HepG2 (cell line): ENCODE measurements around the gene FBXO2. TPM values are rescaled to one million over a fixed set of nuclear protein-coding genes. Genes with fewer than 3 reads are reported as not detected.

Experiments
- ASH2L ChIP-seq: fragments of 300-600, 200-600 bp; sonication (generic); IDR thresholded peaks from 2 replicates; pipeline ENCODE4 v1.7.0; 2017; ENCODE audit warnings: low read depth, mild to moderate bottlenecking, moderate library complexity, mixed read lengths, low read length; ENCODE audit not compliant: insufficient read length
- ATF1 ChIP-seq: IDR thresholded peaks from 2 replicates; pipeline ENCODE4 v1.6.1; 2016; ENCODE audit warnings: mild to moderate bottlenecking, control low read depth
- EP300 ChIP-seq, 3 experiments: sonication (generic) in 1 of 3; formaldehyde crosslinking in 1 of 3; IDR thresholded peaks; 2 replicates each; pipeline versions ENCODE4 v1.5.1 to v1.6.1; 2011 to 2020; ENCODE audit warnings: low read depth in 2 of 3, low read length in 2 of 3, borderline replicate concordance in 1 of 3, improper control_type of control experiment in 1 of 3, mild to moderate bottlenecking in 1 of 3, missing genetic modification reagents in 1 of 3, moderate library complexity in 1 of 3
- HOXA9 ChIP-seq: sonication (generic); formaldehyde crosslinking; IDR thresholded peaks from 2 replicates; pipeline ENCODE4 v1.8.1; 2022; ENCODE audit warnings: missing genetic modification reagents, mild to moderate bottlenecking, moderate library complexity, borderline replicate concordance
- RAD51 ChIP-seq: fragments of 450-650 bp; IDR thresholded peaks from 2 replicates; pipeline ENCODE4 v1.6.1; 2016; ENCODE audit warnings: borderline replicate concordance
- RFX5 ChIP-seq: IDR thresholded peaks from 2 replicates; pipeline ENCODE4 v1.6.1; 2011; ENCODE audit warnings: low read depth, low read length, improper control_type of control experiment
- SNRNP70 ChIP-seq: fragments of 200-400 bp; formaldehyde crosslinking; IDR thresholded peaks from 2 replicates; pipeline ENCODE4 v1.6.1; 2017; ENCODE audit warnings: mild to moderate bottlenecking, low read depth, low read length, moderate library complexity
- ZBTB14 ChIP-seq: sonication (generic); formaldehyde crosslinking; IDR thresholded peaks from 2 replicates; pipeline ENCODE4 v1.4.0; 2020; ENCODE audit warnings: missing genetic modification reagents
- ZBTB21 ChIP-seq: sonication (generic); formaldehyde crosslinking; IDR thresholded peaks from 2 replicates; pipeline ENCODE4 v1.4.0; 2020; ENCODE audit warnings: missing genetic modification reagents
- ZFP36 ChIP-seq: fragments of 150-350 bp; IDR thresholded peaks from 2 replicates; pipeline ENCODE4 v1.6.1; 2018; ENCODE audit warnings: borderline replicate concordance, low read length, low read depth; ENCODE audit not compliant: partially characterized antibody
- ZNF17 ChIP-seq: sonication (generic); formaldehyde crosslinking; IDR thresholded peaks from 2 replicates; pipeline ENCODE4 v1.5.0; 2020; ENCODE audit warnings: mild to moderate bottlenecking, missing genetic modification reagents
- ZNF180 ChIP-seq: sonication (generic); formaldehyde crosslinking; IDR thresholded peaks from 2 replicates; pipeline ENCODE4 v1.4.0; 2020; ENCODE audit warnings: low read depth, missing genetic modification reagents, borderline replicate concordance
- ZNF879 ChIP-seq: sonication (generic); formaldehyde crosslinking; IDR thresholded peaks from 2 replicates; pipeline ENCODE4 v1.8.1; 2023; ENCODE audit warnings: missing genetic modification reagents
- polyA plus RNA-seq, 8 experiments: library from polyadenylated mRNA; depleted of rRNA in 3 of 8; stranded (reverse) in 7 of 8; unstranded in 1 of 8; fragments of >200 nt; fragmentation: Illumina TruSeq in 4 of 8; extraction: Trizol in 4 of 8; gene quantifications; 2 replicates each; pipeline versions ENCODE4 v1.2.1 to v1.2.3, GENCODE V29; 2011 to 2016; ENCODE audit warnings: low read depth in 4 of 8, missing spikeins in 1 of 8, mixed read lengths in 1 of 8; ENCODE audit not compliant: insufficient read depth in 1 of 8
- total RNA-seq, 5 experiments: library from RNA; depleted of rRNA; stranded (reverse); fragments of >200 nt; fragmentation: Illumina TruSeq; extraction: Trizol; gene quantifications; 2 replicates each; pipeline ENCODE4 v1.2.3, GENCODE V29; 2016; ENCODE audit warnings: low read depth in 1 of 5
- TF ChIP-seq, protein P1 (sequence below): sonication (generic); formaldehyde crosslinking; IDR thresholded peaks from 2 replicates; pipeline ENCODE4 v1.4.0; 2020; ENCODE audit warnings: missing genetic modification reagents
- TF ChIP-seq, protein P2 (sequence below), 2 experiments: fragments of 450-650 bp in 1 of 2; sonication (generic) in 1 of 2; formaldehyde crosslinking; IDR thresholded peaks; 2 replicates each; pipeline versions ENCODE4 v1.5.0 to v1.8.0; 2020 to 2022; ENCODE audit warnings: mild to moderate bottlenecking in 1 of 2, missing genetic modification reagents in 1 of 2
- TF ChIP-seq, protein P3 (sequence below): IDR thresholded peaks from 2 replicates; pipeline ENCODE4 v1.6.1; 2016; ENCODE audit warnings: low read depth, missing genetic modification reagents, missing compliant biosample characterization

The FBXO2 gene
- total and polyA plus RNA-seq, 2 of the 13 experiments (the other 11 are each of a cell fraction or from before 2014, with no cell fraction given), result 79.3 to 112 TPM

GRCh38 chr1:11654137-11654938 is at the start of gene FBXO2, which contains the start of gene FBXO44 (continued):
- TF ChIP-seq ZBTB21 (CRISPR knock-in tag), result no peak
- no peak for TF ChIP-seq ASH2L
- no peak for TF ChIP-seq SNRNP70
- TF ChIP-seq ZFP36, result peak; percentile 95
- no peak for TF ChIP-seq ZNF17 (CRISPR knock-in tag)
- TF ChIP-seq RAD51, result no peak
- TF ChIP-seq, protein P1, sequence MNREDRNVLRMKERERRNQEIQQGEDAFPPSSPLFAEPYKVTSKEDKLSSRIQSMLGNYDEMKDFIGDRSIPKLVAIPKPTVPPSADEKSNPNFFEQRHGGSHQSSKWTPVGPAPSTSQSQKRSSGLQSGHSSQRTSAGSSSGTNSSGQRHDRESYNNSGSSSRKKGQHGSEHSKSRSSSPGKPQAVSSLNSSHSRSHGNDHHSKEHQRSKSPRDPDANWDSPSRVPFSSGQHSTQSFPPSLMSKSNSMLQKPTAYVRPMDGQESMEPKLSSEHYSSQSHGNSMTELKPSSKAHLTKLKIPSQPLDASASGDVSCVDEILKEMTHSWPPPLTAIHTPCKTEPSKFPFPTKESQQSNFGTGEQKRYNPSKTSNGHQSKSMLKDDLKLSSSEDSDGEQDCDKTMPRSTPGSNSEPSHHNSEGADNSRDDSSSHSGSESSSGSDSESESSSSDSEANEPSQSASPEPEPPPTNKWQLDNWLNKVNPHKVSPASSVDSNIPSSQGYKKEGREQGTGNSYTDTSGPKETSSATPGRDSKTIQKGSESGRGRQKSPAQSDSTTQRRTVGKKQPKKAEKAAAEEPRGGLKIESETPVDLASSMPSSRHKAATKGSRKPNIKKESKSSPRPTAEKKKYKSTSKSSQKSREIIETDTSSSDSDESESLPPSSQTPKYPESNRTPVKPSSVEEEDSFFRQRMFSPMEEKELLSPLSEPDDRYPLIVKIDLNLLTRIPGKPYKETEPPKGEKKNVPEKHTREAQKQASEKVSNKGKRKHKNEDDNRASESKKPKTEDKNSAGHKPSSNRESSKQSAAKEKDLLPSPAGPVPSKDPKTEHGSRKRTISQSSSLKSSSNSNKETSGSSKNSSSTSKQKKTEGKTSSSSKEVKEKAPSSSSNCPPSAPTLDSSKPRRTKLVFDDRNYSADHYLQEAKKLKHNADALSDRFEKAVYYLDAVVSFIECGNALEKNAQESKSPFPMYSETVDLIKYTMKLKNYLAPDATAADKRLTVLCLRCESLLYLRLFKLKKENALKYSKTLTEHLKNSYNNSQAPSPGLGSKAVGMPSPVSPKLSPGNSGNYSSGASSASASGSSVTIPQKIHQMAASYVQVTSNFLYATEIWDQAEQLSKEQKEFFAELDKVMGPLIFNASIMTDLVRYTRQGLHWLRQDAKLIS, result no peak
- TF ChIP-seq, protein P2, sequence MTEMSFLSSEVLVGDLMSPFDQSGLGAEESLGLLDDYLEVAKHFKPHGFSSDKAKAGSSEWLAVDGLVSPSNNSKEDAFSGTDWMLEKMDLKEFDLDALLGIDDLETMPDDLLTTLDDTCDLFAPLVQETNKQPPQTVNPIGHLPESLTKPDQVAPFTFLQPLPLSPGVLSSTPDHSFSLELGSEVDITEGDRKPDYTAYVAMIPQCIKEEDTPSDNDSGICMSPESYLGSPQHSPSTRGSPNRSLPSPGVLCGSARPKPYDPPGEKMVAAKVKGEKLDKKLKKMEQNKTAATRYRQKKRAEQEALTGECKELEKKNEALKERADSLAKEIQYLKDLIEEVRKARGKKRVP (CRISPR knock-in tag; IDR thresholded peaks at IDR 0.05), result peak in 1 of 2 experiments; percentile 42; a peak in 1 of 4 replicates
- no peak for TF ChIP-seq ZNF180 (CRISPR knock-in tag)
- no peak for TF ChIP-seq ZBTB14
- peak in 1 of 2 experiments; percentile 36; a peak in 1 of 4 replicates for TF ChIP-seq EP300 (IDR thresholded peaks at IDR 0.05; ENCODE audit: low read depth in 2 of 2, low read length in 2 of 2)
- TF ChIP-seq EP300 (CRISPR knock-in tag; IDR thresholded peaks at IDR 0.05; ENCODE audit: borderline replicate concordance), result no peak
- no peak for TF ChIP-seq ATF1
- TF ChIP-seq, protein P3, sequence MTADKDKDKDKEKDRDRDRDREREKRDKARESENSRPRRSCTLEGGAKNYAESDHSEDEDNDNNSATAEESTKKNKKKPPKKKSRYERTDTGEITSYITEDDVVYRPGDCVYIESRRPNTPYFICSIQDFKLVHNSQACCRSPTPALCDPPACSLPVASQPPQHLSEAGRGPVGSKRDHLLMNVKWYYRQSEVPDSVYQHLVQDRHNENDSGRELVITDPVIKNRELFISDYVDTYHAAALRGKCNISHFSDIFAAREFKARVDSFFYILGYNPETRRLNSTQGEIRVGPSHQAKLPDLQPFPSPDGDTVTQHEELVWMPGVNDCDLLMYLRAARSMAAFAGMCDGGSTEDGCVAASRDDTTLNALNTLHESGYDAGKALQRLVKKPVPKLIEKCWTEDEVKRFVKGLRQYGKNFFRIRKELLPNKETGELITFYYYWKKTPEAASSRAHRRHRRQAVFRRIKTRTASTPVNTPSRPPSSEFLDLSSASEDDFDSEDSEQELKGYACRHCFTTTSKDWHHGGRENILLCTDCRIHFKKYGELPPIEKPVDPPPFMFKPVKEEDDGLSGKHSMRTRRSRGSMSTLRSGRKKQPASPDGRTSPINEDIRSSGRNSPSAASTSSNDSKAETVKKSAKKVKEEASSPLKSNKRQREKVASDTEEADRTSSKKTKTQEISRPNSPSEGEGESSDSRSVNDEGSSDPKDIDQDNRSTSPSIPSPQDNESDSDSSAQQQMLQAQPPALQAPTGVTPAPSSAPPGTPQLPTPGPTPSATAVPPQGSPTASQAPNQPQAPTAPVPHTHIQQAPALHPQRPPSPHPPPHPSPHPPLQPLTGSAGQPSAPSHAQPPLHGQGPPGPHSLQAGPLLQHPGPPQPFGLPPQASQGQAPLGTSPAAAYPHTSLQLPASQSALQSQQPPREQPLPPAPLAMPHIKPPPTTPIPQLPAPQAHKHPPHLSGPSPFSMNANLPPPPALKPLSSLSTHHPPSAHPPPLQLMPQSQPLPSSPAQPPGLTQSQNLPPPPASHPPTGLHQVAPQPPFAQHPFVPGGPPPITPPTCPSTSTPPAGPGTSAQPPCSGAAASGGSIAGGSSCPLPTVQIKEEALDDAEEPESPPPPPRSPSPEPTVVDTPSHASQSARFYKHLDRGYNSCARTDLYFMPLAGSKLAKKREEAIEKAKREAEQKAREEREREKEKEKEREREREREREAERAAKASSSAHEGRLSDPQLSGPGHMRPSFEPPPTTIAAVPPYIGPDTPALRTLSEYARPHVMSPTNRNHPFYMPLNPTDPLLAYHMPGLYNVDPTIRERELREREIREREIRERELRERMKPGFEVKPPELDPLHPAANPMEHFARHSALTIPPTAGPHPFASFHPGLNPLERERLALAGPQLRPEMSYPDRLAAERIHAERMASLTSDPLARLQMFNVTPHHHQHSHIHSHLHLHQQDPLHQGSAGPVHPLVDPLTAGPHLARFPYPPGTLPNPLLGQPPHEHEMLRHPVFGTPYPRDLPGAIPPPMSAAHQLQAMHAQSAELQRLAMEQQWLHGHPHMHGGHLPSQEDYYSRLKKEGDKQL (CRISPR knock-in tag), result no peak
- no peak for TF ChIP-seq ZNF879 (CRISPR knock-in tag)
- no peak for TF ChIP-seq RFX5
- TF ChIP-seq HOXA9 (CRISPR knock-in tag), result 0 out of 2 replicates have a peak, but pooled peaks have one; percentile 41
